GM21619 (cell line): ENCODE data around the gene PRUNE2.
"Not testable (repeated sequence)": the region's sequence is repeated elsewhere in the genome, so short reads cannot be mapped to it uniquely, and the experiment has no call there.

ENCODE experiments used
- ATAC-seq: cut with Tn5 transposase; IDR thresholded peaks from one replicate; pipeline ENCODE4 v1.9.1; 2021; ENCODE audit not compliant: unreplicated experiment

The PRUNE2 gene

DNA sequence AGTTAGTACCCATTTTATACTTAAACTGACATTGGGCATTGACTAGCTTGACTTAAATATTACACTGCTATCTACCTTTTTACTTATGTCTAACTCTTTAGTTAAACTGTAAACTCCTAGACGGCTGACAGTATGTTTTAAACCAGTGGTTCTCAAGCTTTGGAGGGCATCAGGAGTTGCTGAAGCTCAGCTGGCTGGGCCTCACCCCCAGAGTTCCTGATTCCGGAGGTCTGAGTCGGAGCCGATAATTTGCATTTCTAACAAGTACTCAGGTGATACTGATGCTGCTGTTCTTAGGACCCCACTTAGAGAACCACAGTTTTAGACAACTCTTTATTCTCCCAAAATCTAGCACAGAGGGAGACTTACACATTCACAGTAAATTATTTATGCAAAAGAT, 205.0 kb downstream of the PRUNE2 start:
- ATAC-seq, result no peak

DNA sequence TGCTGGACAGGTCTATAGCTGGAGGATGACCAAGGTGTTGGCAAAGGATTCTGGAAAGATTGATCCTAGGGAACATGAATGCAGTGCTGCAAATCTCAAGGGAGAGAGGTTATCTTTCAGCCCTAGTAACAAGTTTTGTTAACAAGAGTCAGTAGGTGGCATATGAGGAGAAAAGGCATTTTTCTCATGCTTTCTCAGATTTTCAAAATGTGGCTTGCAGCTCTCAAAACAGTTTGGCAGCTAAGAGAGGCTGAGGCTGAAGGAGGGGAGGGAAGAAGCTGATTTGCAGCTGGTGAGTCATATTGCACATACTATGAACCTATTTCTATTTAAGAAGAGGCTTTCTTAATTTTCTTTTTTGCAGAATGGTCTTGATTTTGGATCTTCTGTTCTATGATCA, 205.9 kb downstream of the PRUNE2 start:
- ATAC-seq, result no peak

DNA sequence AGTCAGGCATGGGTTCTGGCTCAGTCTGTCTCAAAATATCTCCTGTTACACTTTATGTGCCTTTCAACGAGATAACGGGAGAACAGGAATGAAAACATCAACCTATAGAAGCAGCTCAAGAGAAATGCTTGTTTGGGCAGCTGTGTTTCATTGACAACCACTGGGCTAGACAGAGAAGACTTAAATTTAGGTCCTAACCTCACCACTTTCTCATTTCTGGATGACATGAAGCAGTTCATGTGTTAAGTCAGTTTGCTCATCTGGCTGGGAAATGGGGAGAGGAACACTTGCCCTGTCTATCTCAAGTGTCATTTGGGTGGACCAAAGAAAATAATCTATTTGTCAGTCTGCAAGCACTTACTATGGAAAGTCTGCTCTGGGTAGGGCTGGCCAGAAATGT, 208.4 kb downstream of the PRUNE2 start:
- no peak for ATAC-seq

DNA sequence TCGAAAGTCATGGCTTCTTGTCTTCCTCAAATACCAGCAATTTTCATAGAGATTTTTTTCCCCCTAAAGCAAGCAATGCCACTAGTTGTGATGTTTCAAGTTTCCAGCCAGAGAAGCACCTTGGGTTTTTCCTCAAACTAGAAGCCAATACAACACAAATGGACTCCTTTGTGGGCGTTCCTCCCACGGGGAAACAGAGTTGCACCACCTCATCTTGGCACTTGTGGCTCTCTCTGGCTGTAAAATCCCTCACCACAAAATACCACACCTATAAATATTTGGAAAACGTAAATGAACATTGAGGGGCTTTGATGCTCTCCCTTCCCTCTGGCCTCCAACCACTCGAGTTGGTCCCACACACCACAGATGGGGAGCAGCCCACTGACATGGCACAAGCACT, 208.8 kb downstream of the PRUNE2 start:
- no peak for ATAC-seq

DNA sequence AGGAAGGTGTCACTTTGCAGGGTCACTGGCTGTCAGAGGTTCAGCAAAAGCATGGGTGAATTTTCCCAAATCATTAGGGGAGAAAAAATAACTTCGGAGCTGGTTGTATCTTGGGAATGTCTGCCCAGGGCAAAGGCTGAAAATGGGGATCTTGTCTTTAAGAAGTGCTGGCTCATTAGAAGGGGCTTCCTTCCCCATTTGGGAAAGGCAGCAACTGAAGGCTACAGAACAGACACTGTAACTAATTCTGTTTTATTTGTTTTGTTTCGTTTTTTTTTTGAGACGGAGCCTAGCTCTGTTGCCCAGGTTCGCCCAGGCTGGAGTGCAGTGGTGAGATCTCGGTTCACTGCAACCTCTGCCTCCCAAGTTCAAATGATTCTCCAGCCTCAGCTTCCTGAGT, 212.0 kb downstream of the PRUNE2 start:
- ATAC-seq, result no peak

DNA sequence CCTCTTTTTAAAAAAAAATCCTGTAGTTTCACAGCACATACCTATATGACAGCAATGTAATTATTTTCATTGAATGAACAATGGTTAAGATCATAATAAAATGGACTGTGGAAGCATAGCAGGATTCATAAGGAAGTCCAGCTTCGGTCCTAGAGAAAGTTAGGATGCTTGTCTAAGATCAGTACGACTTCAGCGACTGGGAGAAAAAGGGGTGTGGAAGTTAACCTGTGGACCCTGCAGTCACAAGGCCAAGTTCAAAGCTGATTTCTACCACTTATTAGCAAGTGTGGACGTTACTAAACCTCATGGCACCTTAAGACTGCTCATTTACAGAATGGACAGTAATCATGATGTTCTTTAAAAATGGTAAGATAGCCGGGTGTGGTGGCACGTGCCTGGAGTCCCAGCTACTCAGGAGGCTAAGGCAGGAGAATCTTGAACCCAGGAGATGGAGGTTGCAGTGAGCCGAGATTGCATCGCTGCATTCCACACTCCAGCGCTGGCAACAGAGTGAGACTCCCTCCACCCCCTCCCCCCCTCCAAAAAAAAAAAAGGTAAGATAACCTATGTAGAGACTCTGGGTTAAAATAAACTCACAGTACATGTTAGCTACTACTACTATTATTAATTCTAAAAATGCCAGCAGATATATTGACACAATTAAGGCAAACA, 213.3 kb downstream of the PRUNE2 start:
- ATAC-seq, result no peak

DNA sequence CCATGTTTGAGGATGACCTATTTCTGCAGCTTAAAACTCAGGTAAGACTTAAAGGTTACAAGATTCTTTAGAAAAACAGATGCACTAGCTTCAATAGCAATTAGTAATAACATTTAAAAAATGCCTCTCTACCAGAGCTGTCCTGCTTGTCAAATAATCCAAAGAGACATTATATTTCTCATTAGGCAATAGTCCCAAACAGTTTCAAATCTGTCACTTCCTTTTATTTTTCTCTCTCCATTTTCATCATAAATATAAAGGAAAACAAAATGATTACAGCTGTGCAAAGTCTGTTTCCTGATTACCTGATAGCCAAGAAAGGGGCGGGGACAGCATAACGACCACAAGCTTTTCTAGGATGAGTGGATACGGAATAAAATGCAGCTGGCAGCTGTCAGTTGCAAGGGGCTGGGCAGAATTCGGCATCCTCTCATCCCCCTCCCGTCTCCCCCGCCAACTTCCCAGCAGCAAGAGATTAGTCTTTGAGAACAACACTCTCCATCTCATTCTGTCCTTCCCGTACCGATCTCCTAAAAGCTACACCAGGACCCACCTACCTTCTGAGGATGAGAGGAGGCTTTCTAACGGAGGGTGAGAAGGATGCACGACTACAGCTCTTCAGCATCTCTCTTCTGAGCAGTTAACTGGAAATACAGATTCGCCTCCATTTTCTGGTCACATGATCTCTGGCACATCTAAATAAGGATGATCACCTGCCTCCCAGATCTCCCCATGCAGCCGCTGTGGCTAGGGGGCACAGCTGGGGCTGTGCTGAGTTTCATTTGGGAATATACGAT, 214.2 kb downstream of the PRUNE2 start:
- ATAC-seq, result no peak

DNA sequence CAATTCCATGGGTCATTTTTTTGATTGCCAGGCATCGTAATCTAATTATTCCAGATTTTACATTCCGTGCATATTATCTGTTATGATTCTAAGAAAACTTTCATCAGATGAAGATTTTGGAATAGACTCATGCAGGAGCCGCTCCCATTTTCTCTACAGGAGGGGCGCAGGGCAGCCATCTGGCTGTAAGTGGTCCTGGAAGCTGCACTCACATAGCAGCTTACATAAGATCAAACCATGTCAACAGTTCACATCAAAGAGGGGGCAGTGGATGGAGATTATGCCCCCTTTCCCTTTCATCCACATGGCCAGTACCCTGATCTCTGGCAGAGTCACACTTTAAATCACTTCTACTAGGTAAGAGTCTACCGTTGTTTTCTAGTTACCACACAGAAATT, 214.9 kb downstream of the PRUNE2 start:
- no peak for ATAC-seq

DNA sequence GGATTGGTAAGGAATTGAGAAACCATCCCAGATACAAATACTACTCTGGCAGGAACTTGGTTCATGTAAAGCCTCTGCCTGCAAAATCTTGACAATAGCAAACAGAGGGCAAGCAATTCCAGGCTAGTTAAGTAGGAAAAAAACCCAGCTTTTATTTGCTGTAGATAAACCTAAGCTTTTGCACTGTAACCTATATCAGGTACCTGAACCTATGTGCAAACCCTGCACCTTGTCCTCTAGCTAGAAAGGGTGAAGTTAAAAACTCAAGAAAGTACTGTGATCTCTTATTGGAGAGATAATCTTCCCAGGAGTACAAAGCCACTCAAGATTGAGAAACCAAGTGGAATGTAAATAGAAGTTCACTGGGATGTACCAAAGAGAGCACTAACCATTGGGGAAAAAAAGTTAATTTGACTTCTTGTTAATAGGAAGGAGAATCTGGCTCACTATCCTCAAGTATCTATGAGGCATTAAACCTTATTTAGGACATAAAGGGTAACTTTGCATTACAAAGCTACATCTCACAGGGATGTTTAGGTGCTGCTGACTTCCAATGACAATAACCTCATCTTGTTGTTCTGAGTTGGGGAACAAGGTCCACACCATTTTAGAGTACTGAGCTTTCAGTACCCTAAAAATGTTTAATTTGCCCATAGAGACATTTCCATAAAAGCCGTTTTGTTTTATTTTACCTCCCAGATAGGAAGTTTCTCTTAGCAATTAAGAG, 215.5 kb downstream of the PRUNE2 start:
- ATAC-seq, result no peak

DNA sequence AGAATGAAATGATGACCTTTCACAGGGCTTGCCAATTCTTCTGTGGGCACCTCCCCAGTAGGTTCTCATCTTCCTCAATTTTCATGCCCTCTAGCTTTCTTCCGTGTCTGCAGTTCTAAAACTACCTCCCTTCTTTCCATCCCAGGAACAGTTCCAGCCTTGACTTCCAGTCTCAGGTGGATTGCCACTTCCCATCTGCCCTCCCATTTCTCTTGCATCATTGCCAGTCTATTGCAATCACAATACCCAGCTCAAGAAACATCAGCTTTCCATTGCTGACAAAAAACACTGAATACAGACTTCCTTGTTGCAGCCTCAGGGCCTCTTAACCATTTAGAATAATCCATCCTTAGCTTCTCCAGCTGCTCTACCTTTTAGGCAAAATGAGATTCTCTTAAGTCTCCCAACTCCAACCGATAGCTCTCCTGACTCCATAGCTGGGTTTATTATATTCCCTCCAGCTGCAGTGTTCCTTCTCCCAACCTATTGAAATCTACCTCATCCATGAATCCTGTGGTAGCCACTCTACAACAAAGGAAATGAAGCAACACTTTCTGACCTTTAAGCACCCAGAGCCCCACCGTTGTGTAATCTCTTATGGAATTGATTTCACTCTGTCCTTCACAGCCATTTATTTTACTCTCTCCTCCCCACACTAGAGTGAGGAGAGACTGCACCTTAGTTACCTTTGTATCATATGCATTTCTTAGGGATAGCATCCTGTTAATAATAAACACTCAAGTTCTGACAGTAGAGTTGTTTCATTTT, 217.3 kb downstream of the PRUNE2 start:
- no peak for ATAC-seq

DNA sequence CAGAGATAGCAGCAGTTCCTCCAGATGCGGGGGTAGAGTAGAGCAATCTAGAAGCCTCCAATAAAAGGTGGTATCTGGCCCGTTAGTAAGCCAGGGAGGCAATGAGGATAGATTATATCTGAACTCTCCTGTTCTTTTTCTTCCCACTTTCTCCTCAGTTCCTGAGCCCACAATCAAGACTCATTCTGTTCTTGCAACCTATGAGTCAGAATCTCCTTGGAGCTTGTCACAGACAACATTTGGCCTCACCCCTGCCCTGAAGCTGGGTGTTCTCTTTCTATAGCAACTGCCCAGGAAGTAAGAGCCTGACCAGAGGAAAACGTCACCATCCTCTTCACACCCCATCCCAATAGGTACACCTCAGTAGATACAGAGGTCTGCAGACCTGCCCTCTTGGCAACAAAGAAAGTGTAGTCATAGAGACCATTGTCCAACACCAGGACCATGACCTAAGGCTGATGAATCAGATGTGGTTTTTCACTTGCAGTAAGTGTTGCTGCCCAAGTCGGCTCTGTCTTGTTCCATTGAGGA, 218.0 kb downstream of the PRUNE2 start:
- ATAC-seq, result peak; percentile 49

DNA sequence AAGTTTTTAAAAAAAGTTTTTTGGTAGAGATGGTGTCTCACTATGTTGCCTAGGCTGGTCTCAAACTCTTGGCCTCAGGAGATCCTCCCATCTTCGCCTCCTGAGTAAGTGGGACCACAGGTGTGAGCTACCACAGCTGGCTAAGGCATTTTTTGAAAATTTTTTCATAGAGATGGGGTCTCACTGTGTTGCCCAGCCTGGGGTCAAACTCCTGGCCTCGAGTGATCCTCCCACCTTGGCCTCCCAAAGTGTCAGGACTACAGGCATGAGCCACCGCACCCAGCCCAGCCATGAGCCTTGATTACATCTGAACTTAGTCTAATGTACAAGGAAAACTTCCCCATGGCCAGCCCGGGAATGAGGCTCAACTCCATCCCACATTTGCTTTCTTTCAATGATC, 219.2 kb downstream of the PRUNE2 start:
- ATAC-seq, result no peak

DNA sequence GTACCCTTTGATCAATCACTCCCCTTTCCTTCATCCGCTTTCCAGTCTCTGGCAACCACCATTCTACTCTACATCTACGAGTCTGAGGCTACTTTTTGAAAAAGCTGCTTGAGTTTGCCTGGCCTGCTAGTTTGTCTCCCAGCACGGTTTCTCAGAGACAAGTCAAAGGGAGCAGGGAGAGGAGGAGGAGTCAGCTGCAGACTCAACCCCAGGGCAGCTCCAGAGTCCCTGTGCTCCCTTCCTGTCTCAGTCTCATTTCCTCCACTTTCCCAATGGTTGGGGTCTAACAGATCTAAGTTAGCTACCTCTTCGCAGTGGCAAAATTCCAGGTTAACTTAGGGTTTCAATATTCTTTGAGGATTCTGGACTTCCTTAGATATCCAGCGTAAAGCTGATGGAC, 221.7 kb downstream of the PRUNE2 start:
- no peak for ATAC-seq

DNA sequence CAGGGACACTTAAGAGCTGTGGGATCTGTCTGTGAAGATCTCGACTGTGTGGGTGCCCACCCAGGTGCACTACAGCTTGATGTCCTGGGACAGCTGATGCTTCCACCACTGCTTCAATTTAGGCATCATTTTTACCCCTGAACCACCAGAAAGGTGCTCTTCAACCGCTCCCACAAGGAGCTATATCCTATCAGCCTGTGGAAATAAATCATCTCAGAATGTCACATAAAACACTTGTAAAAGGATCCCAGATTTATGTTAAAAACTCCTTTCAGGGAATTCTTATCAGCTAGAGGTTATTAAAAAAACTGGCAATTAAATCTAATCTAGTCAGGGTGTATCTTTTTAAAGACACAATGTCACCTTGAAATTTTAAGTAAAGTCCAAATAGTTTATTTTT, 224.4 kb downstream of the PRUNE2 start:
- ATAC-seq, result no peak

DNA sequence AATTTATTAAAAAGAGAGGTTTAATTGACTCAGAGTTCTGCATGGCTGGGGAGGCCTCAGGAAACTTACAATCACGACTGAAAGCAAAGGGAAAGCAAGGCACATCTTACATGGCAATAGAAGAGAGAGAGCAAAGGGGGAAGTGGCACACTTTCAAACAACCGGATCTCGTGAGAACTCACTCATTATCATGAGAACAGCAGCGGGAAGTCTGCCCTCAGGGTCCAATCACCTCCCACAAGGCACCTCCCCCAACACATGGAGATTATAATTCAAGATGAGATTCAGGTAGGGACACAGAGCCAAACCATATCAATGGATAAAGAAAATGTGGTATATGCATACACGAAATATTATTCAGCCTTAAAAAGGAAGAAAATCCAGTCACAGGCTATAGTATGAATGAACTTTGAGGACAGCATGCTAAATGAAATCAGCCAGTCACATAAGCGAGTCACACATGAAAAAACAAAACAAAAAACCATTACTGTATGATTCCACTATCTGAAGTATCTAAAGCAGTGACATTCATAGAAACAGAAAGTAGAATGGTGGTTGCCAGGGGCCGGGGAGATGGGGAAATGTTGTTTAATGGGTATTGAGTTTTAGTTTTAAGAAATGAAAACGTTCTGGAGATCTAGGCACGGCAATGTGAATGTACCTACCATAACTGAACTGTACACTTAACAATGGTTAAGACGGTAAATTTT, 225.0 kb downstream of the PRUNE2 start:
- no peak for ATAC-seq

DNA sequence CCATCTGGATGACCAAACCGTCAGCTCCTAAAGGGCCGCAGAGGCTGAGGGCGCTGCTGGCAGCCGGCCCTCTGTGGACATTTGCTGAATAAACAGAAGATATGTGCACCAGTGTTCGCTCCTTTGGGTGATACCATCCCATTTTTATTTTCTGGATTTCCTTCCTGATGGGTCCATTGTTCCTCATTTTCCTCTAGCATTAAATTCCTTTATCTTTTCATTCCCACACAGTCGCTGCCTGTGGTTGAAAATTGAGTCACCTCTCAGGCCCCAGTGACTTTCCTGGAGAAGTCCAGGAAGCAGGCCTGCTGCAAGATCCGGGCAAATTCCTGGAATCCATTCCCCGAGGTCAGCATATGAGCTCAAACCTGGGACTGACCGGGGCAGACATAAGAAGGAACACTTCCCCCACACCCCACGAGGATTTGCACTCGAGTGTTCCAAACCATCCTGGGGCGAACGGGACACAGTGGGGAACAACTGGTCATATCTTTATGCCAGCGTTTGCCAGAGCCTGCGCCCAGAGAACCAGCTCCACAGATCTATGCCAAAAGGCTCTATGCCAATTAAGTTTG, 228.3 kb downstream of the PRUNE2 start:
- ATAC-seq, result no peak

DNA sequence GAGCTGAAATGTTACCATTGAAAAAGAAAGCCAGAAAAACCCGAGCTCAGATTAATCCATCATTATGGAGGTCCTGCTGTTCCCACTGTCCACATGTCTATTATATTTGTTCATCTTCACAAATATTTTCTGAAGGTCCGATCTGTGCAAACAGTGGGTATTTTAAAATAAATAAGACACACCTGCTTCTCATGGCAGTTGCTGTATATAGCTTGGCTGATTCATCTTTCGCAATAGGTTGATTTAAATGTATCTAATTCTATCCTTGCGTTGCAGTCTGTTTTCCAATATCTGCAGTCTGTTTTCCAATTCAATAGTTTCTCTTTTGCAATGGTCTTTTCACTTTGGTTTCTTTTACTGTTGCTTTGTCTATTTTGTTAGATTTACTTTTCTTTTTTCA, 229.1 kb downstream of the PRUNE2 start:
- ATAC-seq, result no peak

DNA sequence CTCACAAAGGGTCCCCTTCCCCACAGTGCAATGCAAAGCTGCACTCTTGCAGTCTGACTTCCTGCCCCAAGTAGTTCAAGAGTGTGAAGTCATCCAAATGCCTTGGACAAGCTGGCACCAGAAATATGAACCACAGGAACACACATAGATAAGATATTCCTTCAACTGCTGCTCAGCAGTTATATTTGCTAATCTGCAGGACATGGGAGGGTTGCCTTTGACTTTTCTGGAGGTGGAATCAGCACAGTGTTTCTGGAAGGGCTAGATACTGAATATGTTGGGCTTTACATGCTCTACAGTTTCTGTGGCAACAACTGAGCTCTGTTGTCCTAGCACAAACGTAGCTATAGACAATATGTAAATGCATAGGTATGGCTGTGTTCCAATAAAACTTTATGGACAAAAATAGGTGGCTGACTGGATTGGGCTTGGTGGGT, 238.4 kb downstream of the PRUNE2 start:
- no peak for ATAC-seq

DNA sequence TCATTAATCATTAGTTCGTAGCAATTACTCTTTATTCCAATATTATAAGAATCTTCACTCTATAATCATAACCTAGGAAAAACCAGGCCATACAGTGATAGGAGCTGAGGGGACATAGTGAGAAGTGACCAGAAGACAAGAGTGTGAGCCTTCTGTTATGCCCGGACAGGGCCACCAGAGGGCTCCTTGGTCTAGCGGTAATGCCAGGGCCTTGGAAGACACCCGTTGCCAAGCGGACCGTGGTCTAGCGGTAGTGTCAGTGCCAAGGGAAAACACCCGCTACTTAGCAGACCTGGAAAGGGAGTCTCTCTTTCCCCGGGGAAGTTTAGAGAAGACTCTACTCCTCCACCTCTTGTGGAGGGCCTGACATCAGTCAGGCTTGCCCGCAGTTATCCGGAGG, 239.9 kb downstream of the PRUNE2 start:
- not testable (repeated sequence) for ATAC-seq

DNA sequence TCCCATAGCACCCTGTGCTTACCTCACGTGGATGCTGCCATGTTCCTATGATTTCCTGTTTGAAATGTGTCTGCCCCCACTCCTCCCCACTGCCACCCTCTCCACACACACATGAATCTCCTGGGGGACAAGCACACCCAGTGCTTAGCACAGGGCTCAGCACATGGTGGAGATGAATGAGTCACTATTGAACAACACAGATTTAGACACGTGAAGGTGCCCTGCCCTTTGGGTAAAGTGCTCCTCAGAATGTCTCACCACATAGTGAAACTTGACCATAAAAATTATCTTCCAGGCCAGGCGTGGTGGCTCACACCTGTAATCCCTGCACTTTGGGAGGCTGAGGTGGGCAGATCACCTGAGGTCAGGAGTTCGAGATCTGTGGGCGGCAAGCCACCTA, 240.5 kb downstream of the PRUNE2 start:
- no peak for ATAC-seq
